HG03354 (cell line): ENCODE measurements around the gene MED26.

Experiments
- ATAC-seq: cut with Tn5 transposase; IDR thresholded peaks from one replicate; pipeline ENCODE4 v1.9.1; 2021; ENCODE audit warnings: mild to moderate bottlenecking; ENCODE audit not compliant: unreplicated experiment, poor library complexity, severe bottlenecking

The MED26 gene

GRCh38 chr19:16524991-16525734 is 102.8 kb downstream of the MED26 start:
- no peak for ATAC-seq
